Stimulated activated CD4-positive, alpha-beta T cell treated with anti-CD3 and anti-CD28 coated beads, Interleukin-15, amount 100 ng/mL, for 48 hours (primary cell): ENCODE data around the gene BANF1.

Source experiments
- DNase-seq, 2 donors: peaks; one replicate each; pipeline ENCODE4 v3.0.0-alpha.2; 2020; ENCODE audit warnings: low read depth in 2 of 2

Gene BANF1

GRCh38 chr11:66001942-66002647 is at the start of gene BANF1, which contains the start of gene EIF1AD:
BANF1 (plus strand) TSS chr11:66002503; CDS start chr11:66003251, 748 bp downstream.
EIF1AD (minus strand) TSS chr11:66002157; CDS start chr11:66000389, 1,768 bp downstream.
- DNase-seq = peak; percentile 91 to 93

GRCh38 chr11:65953471-65953870 is 48.8 kb upstream of the BANF1 start:
- no peak for DNase-seq

GRCh38 chr11:65954771-65955170 is 47.5 kb upstream of the BANF1 start:
- DNase-seq = no peak

GRCh38 chr11:65958291-65958690 is 44.0 kb upstream of the BANF1 start:
- DNase-seq = no peak

- no peak for DNase-seq
Observed at GRCh38 chr11:65958774-65959420, 43.4 kb upstream of the BANF1 start.

- no peak for DNase-seq
Observed at GRCh38 chr11:65960824-65961266, 41.5 kb upstream of the BANF1 start.

GRCh38 chr11:65961267-65962140 is 40.8 kb upstream of the BANF1 start, which contains the start of gene SART1:
SART1 (plus strand) TSS chr11:65961734; CDS start chr11:65961781, 47 bp downstream.
- DNase-seq = peak; percentile 95 to 97

GRCh38 chr11:65962141-65962564 is 40.1 kb upstream of the BANF1 start:
- no peak for DNase-seq

GRCh38 chr11:65964906-65965305 is 37.4 kb upstream of the BANF1 start:
- no peak for DNase-seq

- DNase-seq = no peak
Observed at GRCh38 chr11:65965986-65966762, 36.1 kb upstream of the BANF1 start.

- no peak for DNase-seq
Observed at GRCh38 chr11:65967329-65967934, 34.9 kb upstream of the BANF1 start.

GRCh38 chr11:65968600-65969482 is 33.5 kb upstream of the BANF1 start:
- DNase-seq = no peak

GRCh38 chr11:65972116-65972515 is 30.2 kb upstream of the BANF1 start:
- DNase-seq = no peak

GRCh38 chr11:65973439-65974110 is 28.7 kb upstream of the BANF1 start:
- DNase-seq = no peak

- DNase-seq = no peak
Observed at GRCh38 chr11:65975771-65976170, 26.5 kb upstream of the BANF1 start.

- no peak for DNase-seq
Observed at GRCh38 chr11:65976216-65977176, 25.8 kb upstream of the BANF1 start.

- DNase-seq = no peak
Observed at GRCh38 chr11:65977621-65978390, 24.5 kb upstream of the BANF1 start.
